ENCODE data around the gene HOXD10. TPM values are rescaled to one million over a fixed set of nuclear protein-coding genes. Genes with fewer than 3 reads are reported as not detected.

HOXD10 gene
- polyA plus RNA-seq (ENCODE audit: insufficient read depth in 1 of 5, insufficient read length in 5 of 5, low replicate concordance in 1 of 5), result under 1 TPM in 4 of 5 donors, not detected in 1; 0.06 to 0.75 (median 0.14) TPM
- long read RNA-seq, donor 1, partial matches to known transcripts, result 0 of 1 reads
- long read RNA-seq, donor 1, other reads (novel, unspliced or antisense), result 0 of 1 reads
- long read RNA-seq, donor 2, result 0 reads
- long read RNA-seq, donor 3, result 0 reads
- long read RNA-seq, donor 4, partial matches to known transcripts, result 0 of 1 reads
- long read RNA-seq, donor 4, other reads (novel, unspliced or antisense), result 0 of 1 reads
- long read RNA-seq, donor 5, result 0 reads
- long read RNA-seq, donor 6, result 0 reads
- long read RNA-seq, donor 7, result 0 reads
- long read RNA-seq, donor 8, result 0 reads

GRCh38 chr2:176115883-176116813 lies at the start of gene HOXD10:
HOXD10 (plus strand) TSS chr2:176116778; CDS start chr2:176116834, 56 bp downstream.
- DNase-seq, result no peak

- DNase-seq, result no peak
Observed at GRCh38 chr2:176067589-176068418, 48.8 kb upstream of the HOXD10 start.

- DNase-seq, result no peak
Observed at GRCh38 chr2:176068419-176068832, 48.2 kb upstream of the HOXD10 start.

- no peak for DNase-seq
Observed at GRCh38 chr2:176071330-176072291, 45.0 kb upstream of the HOXD10 start.

- DNase-seq, result no peak
Observed at GRCh38 chr2:176072292-176072669, 44.3 kb upstream of the HOXD10 start.

GRCh38 chr2:176072951-176073904 lies 43.4 kb upstream of the HOXD10 start:
- DNase-seq, result no peak

- DNase-seq, result no peak
Observed at GRCh38 chr2:176074919-176075425, 41.6 kb upstream of the HOXD10 start.

- DNase-seq, result no peak
Observed at GRCh38 chr2:176075481-176075880, 41.1 kb upstream of the HOXD10 start.

GRCh38 chr2:176076063-176076462 lies 40.5 kb upstream of the HOXD10 start:
- no peak for DNase-seq

GRCh38 chr2:176076796-176077195 lies 39.8 kb upstream of the HOXD10 start:
- no peak for DNase-seq

GRCh38 chr2:176078541-176079284 lies 37.9 kb upstream of the HOXD10 start:
- DNase-seq, result no peak

GRCh38 chr2:176079285-176079830 lies 37.2 kb upstream of the HOXD10 start:
- no peak for DNase-seq

GRCh38 chr2:176079831-176080539 lies 36.6 kb upstream of the HOXD10 start:
- no peak for DNase-seq

GRCh38 chr2:176080540-176081375 lies 35.8 kb upstream of the HOXD10 start:
- DNase-seq, result no peak

- DNase-seq, result no peak
Observed at GRCh38 chr2:176081376-176081836, 35.2 kb upstream of the HOXD10 start.

- no peak for DNase-seq
Observed at GRCh38 chr2:176081837-176082524, 34.6 kb upstream of the HOXD10 start.

Measured in right lung (tissue), 10 donors.